NCI-H226 (cell line): ENCODE results near the gene SPINDOC.

ENCODE experiments used
- DNase-seq: peaks from one replicate; pipeline ENCODE4 v3.0.0-alpha.2; 2015

SPINDOC gene

DNA sequence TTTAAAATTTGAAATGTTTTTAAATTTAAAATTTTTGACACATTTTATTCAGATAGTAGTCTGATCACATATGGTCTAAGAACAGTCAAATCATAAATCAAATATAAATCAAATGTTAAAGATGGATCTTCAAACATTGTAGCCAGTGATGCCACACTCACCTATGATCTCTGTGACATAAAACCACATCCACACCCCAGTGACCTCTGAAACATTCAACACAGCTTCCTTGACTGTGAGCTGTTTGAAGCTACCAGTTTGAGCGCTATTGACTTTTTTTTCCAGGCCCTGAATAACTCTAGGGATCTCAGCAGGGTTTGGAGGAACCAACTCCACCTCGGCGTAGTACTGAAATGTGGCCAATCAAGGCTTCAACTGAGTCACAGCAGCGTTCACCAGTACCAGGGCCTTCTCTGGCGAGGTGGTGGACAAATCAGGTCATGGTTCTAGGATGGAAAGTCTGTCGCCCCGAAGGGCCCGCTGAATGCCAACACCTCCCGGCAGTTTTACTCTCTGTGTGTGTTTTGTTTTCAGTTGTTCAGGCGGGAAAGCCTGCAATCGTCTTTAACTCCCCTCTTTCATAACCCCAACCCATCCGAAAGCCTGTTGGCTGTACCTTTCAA, 21.4 kb downstream of the SPINDOC start:
- DNase-seq, result no peak

DNA sequence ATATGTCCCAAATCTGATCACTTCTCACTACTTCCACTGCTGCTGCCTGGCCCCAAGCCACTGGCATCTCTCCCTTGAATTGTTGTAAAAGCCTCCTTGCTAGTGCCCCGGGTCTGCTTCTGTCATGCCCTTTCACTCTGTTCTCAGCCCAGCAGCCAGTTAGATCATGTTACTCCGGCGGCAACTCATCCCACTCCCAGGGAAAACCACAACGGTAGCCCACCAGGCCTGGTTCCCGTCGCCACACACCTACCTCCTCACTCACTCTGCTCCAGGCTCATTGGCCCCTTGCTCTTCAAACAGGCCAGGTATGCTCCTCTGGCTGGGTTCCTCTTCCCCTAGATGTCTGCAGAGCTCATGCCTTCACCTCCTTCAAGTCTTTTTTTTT, 21.9 kb downstream of the SPINDOC start:
- no peak for DNase-seq

DNA sequence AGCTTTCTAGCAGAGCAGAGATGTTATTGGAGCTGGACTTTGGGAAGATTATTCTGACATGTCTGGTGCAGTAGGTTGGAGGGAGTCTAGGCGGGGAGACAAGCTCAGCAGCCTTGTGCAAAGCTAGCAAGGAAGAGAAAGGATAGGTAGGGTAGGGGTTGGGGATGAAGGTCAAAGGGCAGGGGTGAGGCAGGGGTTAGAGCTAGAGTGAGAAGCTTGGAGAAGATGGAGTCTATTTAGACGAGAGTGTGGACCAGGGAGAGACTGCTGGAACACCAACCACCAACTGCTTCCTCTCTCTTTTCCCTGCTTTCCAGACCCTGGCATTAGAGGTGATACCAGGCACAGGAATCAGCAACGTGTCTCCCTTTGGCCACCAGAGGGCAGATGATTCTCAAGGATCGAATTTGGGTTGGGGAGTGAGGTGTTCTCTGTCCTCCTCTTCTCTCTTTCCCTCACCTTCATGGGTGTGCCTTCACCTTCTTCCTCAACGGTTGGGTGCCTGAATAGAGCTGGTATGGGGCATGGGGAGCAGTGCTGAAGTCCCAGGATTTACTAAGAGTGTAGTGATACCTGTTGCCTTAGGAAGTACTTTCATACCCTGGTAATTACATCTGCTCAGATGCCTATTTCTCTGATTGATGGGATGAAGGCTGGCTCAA, 23.9 kb downstream of the SPINDOC start:
- DNase-seq, result peak; percentile 65

DNA sequence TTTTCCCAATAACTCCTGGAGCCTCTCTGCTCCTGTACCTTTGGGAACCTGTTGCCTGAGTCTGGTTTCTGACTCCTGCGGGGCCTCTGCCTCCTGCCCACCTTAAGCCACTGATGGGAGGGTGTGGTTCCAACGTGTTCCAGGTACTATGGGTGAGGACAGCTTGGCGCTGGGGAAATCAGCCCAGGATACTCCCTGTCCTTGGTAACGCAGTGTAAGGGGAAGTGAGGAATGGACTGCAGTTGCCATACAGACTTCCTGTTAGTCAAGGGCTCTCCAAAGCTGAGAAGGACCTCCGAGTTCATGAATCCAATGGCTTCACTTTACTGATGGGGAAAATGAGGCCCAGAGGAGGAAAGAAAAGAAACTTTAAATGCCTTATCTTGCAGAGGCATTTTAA, 24.5 kb downstream of the SPINDOC start:
- DNase-seq, result no peak

DNA sequence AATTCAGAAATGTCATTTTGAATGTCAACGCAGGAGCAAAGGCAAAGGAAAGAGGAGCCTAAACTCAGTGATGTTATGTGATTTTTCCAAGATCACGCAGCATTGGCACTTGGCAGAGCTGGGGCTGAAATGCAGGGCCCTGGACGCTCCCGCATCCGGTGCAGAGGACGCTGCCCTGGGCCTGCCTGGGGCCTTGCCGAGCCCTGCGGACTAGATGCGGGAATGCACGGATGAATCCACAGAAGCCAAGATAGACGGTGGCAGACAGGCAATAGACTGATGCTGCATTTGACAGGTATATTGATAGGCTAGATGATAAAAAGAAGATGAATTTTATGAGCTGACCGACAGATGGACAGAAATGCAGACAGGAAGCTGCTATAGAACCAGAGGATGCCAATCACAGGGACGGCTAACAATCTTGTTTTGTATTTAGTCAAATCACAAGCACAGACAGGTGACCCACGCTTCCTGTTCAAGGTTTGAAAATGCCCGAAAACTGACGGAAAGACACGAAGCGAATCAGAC, 25.0 kb downstream of the SPINDOC start:
- no peak for DNase-seq

DNA sequence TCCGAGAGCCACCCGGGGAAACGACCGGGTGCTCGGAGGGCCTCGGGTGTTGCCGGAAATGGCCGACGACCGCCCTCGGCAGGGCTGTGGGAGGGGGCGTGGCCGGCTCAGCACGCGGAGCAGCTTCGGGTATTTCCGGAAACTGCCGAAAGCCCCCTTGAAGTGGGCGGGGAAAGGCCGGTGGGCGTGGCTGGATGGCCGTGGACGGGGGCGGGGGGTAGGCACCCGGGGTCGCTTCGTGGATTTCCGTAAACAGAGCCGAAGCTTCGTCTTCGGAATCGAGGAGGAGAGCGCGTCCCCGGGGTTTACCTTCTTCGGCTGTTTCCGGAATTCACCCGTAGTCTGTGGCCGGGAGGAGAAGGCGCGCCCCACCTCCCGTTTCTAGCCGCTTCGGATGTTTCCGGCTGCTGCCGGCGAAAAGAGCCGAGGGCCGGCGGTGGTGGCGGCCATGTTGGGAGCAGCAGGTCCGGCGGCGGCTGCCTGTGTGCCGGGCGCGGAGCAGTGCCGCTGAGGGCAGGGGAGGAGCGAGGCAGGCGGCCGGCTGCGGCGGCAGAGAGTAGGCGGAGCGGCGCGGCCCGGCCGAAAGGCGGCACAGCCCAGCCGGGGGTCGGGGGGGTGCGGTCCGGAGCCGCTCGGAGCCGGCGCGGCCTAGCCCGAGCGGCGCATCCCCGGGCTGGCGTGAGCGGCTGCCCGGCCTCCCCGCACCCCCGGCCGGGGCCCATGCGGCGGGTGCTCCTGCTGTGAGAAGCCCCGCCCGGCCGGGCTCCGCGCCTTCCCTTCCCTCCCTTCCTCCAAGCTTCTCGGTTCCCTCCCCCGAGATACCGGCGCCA, 25.6 kb downstream of the SPINDOC start, which contains the start of gene MARK2:
Gene MARK2, plus strand, starts transcription at position 433 of the 830 bp plus-strand sequence. Its CDS starts 397 bp downstream, at position 830.
- peak; percentile 92 for DNase-seq

DNA sequence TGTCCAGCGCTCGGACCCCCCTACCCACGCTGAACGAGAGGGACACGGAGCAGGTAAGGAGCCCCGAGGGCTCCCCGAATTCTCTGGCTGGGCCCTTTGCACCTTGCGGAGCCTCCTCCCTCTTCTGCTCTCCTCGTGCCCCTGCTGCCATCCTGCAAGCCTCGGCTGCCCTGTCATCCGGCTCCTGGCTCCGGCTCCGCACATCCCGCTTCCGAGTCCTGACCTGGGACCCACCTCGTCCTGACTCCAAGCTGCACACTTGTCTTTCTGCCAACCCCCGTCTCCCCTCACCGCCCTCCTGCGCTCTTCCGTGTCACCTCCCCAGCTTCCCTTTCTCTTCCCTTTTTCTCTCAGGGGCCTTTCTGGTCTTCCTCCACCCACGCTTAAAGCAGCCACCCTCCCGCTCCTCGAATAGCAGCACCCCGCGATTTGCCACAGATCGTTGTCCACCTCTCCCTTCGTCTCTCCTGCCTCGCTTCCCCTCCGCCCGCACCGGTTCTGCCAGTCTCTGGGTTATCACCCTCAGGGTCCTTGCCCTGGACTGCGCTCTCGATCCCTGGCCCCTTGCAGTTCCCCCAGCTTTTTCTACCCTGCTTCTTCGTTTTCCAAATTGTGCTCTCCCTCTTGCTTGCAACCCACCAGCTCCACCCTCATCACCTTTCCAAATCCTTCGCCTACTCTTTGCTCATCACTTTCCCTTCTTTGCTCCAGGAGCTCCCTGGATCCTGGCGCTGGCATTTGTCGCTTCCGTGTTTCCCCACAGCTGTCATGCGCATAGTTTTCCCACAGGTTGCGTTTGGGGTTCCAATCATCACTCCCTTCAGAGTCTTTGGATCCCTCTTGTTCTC, 26.5 kb downstream of the SPINDOC start:
- DNase-seq, result no peak

DNA sequence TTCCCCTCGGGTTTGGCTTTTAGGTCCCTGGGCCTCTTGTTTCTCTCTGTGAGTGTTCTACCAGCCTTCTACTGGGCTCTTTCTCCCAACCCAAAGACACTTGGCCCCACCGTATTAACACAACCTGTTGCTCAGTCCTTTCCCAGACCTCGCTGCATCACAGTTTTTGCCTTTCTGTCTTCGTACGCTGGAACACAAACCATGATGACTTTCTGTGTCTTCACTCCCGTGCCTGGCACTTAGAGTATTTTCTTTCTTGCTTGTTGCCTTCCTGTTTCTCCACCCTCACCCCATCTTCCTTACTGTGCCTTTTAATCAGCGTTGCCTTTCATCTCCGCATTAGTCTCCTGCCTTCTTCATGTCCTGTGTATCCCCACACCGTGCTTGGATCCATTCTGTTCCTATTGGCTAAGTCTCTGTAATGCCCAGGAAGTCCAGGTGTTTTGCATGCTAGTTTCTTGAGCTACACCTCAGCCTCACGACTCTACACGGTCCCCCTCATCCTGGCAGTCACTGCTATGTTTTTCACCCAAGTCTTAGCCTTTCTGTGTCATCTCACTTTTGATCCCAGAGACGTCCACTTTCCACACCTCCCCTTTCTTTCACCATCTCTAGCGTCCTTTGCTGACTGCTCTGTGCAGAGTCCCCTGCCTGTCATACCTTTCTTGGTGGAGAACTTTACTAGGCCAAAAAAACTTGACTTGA, 27.3 kb downstream of the SPINDOC start:
- no peak for DNase-seq

DNA sequence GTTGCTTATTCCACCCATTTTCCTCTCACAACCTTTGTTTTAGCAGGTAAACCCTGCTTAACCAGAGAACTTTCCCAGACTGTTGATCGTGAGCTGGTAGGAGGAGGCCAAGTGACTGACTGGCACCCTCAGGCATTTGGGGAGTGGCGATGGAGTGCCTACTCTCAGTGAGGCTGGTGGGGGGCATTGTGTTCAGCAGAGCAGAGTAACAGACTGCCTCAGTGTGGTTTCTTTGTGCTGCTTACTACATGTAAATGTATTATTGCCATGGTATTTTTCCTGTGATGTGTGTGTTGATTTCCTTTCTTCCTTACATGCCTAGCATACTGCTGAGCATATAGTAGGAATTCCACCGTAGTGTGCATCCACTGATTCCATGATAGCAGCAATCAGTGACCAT, 28.3 kb downstream of the SPINDOC start:
- DNase-seq, result peak; percentile 77

DNA sequence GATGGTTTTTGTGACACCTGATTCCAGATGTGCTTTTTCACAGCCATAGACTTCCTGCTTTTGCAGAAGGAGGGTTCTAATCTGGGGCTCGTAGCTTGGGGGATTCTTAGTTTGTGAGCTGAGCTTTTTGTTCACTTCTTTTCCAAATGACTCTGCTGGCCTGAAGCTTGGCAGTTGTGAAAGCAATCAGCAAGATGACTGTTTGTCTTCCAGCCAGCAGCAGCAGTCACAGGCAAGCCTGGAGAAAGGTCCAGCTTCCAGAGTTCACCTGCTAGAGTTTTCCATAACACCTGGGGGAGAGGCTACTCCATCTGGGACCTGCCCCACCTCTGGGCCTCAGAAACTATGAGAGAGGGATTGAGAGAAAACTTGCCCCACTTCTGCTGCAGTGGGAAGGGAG, 29.8 kb downstream of the SPINDOC start:
- DNase-seq, result no peak

DNA sequence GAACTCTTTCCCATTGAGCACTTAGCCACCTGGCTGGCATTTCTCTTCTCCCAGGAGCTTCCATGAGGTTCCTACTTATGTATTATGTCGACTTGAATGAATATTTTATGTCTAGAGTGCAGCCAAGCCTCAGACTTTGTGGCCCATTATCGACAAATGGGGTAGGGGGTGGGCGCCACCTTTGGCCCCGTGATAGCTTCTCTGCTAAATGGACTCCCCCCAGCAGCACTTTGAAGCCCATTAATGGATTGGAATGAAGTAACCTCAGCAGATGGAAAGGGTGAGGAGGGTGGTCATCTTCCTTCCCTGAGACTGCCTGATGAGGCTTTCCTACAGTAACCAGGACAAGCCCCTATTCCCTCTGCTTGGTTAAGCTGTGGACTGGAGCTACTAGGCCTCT, 31.6 kb downstream of the SPINDOC start:
- DNase-seq, result no peak

DNA sequence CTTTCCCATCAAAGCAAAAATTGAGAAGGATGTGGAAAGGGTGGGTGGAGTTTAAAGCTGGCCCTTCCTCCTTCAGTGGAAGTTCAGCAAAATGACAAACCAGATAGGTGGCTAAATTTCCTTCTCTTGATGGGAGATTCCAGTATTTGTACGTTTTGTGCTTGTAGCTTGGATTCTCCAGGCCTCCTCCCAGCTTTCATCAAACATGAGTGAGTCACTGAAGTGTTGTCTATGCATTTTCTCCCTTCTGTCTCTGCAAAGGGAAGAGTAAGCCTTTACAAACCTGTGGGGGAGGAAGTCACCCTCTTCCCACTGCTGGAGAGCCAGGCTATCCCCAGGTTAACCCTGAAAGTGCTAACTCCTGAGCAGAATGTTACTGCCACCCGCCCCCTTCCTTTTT, 32.0 kb downstream of the SPINDOC start:
- DNase-seq, result peak; percentile 89

DNA sequence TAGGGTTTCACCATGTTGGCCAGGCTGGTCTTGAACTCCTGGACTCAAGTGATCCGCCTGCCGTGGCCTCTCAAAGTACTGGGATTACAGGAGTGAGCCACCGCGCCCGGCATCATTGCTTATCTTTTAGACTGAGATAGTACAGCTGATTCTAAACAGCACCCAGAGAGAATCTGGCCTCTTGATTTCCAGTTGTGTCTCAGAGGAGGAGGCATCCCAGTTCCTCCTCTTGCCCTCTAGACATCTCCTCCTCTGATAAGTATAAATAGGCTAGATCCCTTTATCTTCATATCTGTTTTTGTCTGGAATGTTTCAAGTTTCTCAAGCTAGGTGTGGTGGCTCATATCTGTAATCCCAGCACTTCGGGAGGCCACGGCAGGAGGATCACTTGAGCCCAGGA, 32.7 kb downstream of the SPINDOC start:
- peak; percentile 37 for DNase-seq

DNA sequence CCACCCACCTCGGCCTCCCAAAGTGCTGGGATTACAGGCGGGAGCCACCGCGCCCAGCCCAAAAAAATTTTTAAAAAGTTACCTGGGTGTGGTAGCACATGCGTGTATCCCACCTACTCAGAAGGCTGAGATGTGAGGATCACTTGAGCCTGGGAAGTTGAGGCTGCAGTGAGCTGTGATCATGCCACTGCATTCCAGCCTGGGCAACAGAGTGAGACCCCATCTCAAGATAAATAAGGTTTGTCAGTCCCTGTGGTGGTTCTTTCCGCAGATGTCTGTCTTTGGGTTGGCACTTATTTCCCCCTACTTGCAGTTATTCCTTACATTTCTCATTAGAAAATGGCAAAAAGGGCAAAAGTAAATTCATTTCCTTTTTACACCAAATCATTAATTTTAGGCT, 33.6 kb downstream of the SPINDOC start:
- DNase-seq, result no peak

DNA sequence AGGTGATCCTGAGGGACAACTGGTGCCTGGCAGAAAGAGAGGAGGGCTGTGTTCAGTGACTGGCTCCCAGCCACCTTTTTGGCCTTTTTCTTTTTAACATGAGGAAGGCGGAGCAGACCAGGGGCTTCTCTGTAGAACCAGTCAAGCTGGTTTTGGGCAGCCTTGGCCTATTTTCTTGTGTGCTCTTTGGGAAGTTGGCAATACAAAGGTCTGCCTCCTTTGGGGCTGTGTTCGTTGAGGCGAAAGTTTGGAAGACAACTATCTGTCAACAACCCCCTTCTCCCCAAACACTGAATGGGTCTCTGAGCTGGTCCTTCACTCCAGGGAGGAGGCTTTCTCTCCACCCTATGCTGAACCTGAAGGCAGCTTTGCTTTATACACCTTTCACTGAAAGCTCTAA, 34.1 kb downstream of the SPINDOC start:
- no peak for DNase-seq

DNA sequence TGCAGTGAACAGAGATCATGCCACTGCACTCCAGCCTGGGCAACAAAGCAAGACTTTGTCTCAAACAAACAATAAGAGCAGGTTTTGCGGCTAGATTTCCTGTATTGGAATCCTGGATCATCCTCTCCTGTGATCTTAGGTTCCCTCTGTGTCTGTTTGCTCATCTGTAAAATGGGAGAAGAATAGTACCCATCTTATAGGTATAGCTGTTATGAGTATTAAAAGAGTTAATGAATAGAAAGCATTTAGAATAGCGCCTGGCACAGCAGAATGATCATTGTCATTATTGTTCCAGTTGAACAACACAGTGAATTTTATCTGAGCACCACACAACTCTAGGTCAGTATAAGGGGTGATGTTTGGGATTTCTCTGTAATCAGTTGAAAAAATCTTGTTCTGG, 36.4 kb downstream of the SPINDOC start:
- DNase-seq, result no peak

DNA sequence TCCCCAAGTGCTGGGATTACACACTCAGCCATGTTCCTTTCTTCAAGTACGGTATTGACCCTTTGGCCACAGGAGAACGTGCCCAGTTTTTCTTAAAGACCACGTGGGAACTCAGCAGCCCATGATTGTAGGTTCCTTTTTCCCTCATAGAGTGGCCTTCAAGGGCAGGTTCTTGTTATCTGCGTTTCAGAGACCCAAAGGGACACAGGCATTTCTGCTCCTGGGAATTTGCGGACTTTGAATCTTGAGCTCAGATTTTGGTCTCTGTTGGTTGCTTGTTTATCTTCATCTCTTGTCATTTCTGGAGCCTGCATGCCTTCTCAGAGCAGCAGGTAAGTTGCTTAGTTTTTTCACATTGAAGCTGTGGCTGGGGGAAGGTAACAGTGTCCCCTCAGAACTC, 37.7 kb downstream of the SPINDOC start:
- no peak for DNase-seq

DNA sequence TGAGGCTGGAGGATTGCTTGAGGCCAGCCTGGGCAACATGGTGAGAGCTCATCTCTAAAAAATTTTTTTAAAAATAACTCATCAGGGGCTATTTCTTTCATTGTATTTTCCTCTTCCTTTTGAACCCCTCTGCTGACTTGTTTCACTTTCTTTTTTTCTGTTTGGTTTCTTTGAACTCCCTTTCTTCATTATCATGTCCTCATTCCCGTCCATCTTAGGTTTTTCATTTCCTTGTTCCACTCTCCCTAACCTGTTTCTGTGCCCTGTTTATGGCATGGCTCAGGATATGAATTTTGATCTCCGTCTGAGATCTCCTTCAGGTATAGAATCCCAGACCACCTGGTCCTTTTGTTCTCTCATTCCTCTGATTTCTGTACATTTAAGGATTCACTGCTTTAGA, 38.1 kb downstream of the SPINDOC start:
- DNase-seq, result no peak

DNA sequence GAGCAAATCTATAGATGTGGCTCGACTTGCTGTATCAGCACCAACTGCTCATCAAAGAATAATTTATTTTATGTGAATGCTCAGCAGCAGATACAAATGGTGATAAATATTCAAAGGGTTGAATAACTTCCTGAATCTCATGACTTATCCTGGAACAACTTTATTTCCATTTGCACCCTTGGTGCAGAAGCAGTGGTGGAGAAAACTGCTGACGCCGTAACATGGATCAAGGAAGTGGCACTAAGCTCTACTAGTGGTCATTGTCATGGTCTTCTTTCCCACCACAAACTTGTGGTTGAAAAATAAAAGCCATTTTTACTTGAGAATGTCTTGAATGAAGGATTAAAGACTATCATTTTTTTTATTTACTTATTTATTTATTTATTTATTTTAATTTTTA, 40.2 kb downstream of the SPINDOC start:
- no peak for DNase-seq

DNA sequence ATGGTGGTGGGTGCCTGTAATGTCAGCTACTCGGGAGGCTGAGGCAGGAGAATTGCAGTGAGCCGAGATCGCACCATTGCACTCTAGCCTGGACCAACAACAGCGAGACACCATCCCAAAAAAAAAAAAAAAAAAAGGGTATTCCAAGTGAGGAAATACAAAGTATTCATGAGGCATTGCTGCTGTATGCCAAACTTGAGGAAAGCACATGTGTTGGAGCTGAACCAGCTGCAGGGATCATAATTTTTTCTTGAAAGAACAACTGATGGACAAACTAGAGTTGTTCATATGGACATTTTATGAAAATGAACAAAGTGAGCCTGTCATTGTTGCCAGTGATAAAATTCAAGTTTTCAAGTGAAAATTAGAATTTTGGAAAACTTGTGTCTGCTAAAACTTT, 41.4 kb downstream of the SPINDOC start:
- DNase-seq, result no peak

DNA sequence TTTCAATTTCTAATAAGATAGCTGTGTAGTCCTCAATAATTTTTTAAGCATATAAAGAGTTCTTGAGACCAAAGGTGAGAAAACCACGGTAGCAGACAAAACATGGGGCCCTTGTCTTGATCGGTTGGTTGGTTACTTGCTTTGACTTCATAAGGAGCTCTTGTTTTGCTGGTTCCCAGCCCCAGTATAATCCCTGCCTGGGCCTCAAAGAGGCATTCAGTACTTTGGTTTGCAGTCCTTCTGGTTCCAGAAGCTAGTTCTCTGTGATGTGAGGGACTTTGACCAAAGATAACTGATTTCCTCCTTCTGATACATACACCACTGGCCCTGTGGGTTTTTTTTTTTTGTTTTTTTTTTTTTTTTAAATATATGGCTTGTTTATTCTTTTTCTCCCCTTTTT, 42.7 kb downstream of the SPINDOC start:
- no peak for DNase-seq
